ENCODE results near the gene MAPK13. TPM values are rescaled to one million over a fixed set of nuclear protein-coding genes. Genes with fewer than 3 reads are reported as not detected.

The MAPK13 gene
- total and polyA plus RNA-seq, 2 donors (not counting 1 experiment from before 2014, with no cell fraction given), result 20.6 to 34.8 TPM

- Mint-ChIP-seq H3K9me3 (ENCODE audit: insufficient read depth) (no peaks in the 10 kb centered on the region), H3K27me3 (no peaks in the 10 kb centered on the region), H3K4me1 (no peaks in the 10 kb centered on the region), H3K4me3 (no peak overlapping the region), H3K27ac (no peak overlapping the region)
- no peaks in the 10 kb centered on the region for H3K27me3 ChIP-seq (replicated peaks in 1 of 4; ENCODE audit: control extremely low read depth in 1 of 4, control insufficient read depth in 3 of 4, insufficient read depth in 4 of 4, low read length in 3 of 4)
- no CpG with 5 or more reads among the region's 2 CpGs for WGBS (ENCODE audit: insufficient coverage)
- no peak overlapping the region for H3K4me2 ChIP-seq (replicated peaks; ENCODE audit: low read depth, low read length, poor library complexity, severe bottlenecking)
- ChIA-PET POLR2A (no interaction called here), CTCF (no interaction called here)
- H3K9me3 ChIP-seq (ENCODE audit: control extremely low read depth in 1 of 3, control insufficient read depth in 2 of 3, insufficient read depth in 1 of 3, low read length in 2 of 3), result peaks cover 1 to 11% (median 3%) of the 10 kb centered on the region in 3 donors
- no peaks in the 10 kb centered on the region for H4K20me1 ChIP-seq (ENCODE audit: control insufficient read depth, insufficient read depth, low read length, poor library complexity, severe bottlenecking)
- H2AFZ ChIP-seq (ENCODE audit: insufficient read depth, low read depth, low read length, poor library complexity, severe bottlenecking), result no peak overlapping the region
- no peak for ATAC-seq (ENCODE audit: low read depth)
- H3K9ac ChIP-seq (ENCODE audit: low read length), result no peak overlapping the region
- no peaks in the 10 kb centered on the region for H3K36me3 ChIP-seq (replicated peaks in 1 of 2; ENCODE audit: control extremely low read depth in 1 of 2, control insufficient read depth in 1 of 2, extremely low read depth in 1 of 2, insufficient read depth in 2 of 2, low read length in 1 of 2)
- DNase-seq, result no peak
- TF ChIP-seq, protein P1, sequence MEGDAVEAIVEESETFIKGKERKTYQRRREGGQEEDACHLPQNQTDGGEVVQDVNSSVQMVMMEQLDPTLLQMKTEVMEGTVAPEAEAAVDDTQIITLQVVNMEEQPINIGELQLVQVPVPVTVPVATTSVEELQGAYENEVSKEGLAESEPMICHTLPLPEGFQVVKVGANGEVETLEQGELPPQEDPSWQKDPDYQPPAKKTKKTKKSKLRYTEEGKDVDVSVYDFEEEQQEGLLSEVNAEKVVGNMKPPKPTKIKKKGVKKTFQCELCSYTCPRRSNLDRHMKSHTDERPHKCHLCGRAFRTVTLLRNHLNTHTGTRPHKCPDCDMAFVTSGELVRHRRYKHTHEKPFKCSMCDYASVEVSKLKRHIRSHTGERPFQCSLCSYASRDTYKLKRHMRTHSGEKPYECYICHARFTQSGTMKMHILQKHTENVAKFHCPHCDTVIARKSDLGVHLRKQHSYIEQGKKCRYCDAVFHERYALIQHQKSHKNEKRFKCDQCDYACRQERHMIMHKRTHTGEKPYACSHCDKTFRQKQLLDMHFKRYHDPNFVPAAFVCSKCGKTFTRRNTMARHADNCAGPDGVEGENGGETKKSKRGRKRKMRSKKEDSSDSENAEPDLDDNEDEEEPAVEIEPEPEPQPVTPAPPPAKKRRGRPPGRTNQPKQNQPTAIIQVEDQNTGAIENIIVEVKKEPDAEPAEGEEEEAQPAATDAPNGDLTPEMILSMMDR (IDR thresholded peaks at IDR 0.05), result no peak
- TF ChIP-seq EZH2 (IDR thresholded peaks at IDR 0.05; ENCODE audit: borderline replicate concordance, insufficient read depth, low read depth, low read length, poor library complexity, severe bottlenecking), result no peak
- no peaks in the 10 kb centered on the region for H3K4me1 ChIP-seq (ENCODE audit: control insufficient read depth in 2 of 2, insufficient read depth in 2 of 2, low read length in 2 of 2)
- no peak overlapping the region for H3K4me3 ChIP-seq (ENCODE audit: control extremely low read depth in 1 of 5, extremely low read depth in 1 of 5, insufficient read depth in 1 of 5, low read depth in 2 of 5, low read length in 4 of 5)
- H3K79me2 ChIP-seq (ENCODE audit: control insufficient read depth, insufficient read depth, low read length), result no peaks in the 10 kb centered on the region
- intact Hi-C loops (cut with micrococcal nuclease), result no loop called here
- no peak overlapping the region for H3K27ac ChIP-seq (ENCODE audit: low read length in 2 of 2)
Measured at GRCh38 chr6:36155662-36156061, 25.3 kb downstream of the MAPK13 start.

DNA sequence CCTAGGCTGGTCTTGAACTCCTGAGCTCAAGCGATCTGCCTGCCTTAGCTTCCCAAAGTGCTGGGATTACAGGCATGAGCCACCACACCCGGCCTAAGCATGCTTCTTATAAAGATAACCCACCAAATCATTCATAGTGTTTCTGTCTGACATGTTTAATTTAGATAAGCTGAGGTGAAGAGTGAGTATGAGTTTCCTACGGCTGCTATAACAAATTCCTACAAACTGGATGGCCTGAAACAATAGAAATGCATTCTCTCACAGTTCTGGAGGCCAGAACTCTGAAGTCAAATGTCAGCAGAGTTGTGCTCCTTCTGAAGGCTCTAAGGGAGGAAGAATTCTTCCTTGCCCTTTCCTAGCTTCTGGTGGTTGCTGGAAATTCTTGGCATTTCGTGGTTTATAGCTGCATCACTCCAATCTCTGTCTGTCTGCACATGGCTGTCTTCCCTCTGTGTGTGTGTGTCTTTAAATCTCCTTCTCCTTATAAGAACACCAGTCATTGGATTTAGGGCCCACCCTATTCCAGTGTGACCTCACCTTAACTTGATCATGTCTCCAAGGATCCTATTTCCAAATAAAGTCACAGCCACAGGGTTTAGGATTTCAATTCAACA is 29.9 kb downstream of the MAPK13 start:
- no peaks in the 10 kb centered on the region for H3K27me3 ChIP-seq (replicated peaks in 1 of 4; ENCODE audit: control extremely low read depth in 1 of 4, control insufficient read depth in 3 of 4, insufficient read depth in 4 of 4, low read length in 3 of 4)
- H3K27ac Mint-ChIP-seq, result no peak overlapping the region

More for the DNA sequence above, 29.9 kb downstream of the MAPK13 start:
- Histone ChIP-seq H3K79me2 (ENCODE audit: control insufficient read depth, insufficient read depth, low read length) (no peaks in the 10 kb centered on the region), H3K4me3 (ENCODE audit: control extremely low read depth in 1 of 5, extremely low read depth in 1 of 5, insufficient read depth in 1 of 5, low read depth in 2 of 5, low read length in 4 of 5) (no peak overlapping the region), H3K36me3 (replicated peaks in 1 of 2; ENCODE audit: control extremely low read depth in 1 of 2, control insufficient read depth in 1 of 2, extremely low read depth in 1 of 2, insufficient read depth in 2 of 2, low read length in 1 of 2) (no peaks in the 10 kb centered on the region), H3K4me1 (ENCODE audit: control insufficient read depth in 2 of 2, insufficient read depth in 2 of 2, low read length in 2 of 2) (no peaks in the 10 kb centered on the region), H3K4me2 (replicated peaks; ENCODE audit: low read depth, low read length, poor library complexity, severe bottlenecking) (no peak overlapping the region), H3K9me3 (ENCODE audit: control extremely low read depth in 1 of 3, control insufficient read depth in 2 of 3, insufficient read depth in 1 of 3, low read length in 2 of 3) (peaks cover 1 to 11% (median 3%) of the 10 kb centered on the region in 3 donors), H4K20me1 (ENCODE audit: control insufficient read depth, insufficient read depth, low read length, poor library complexity, severe bottlenecking) (no peaks in the 10 kb centered on the region), H3K9ac (ENCODE audit: low read length) (no peak overlapping the region), H2AFZ (ENCODE audit: insufficient read depth, low read depth, low read length, poor library complexity, severe bottlenecking) (no peak overlapping the region), H3K27ac (ENCODE audit: low read length in 2 of 2) (no peak overlapping the region)
- intact Hi-C loops (cut with micrococcal nuclease), result no loop called here
- Mint-ChIP-seq H3K9me3 (ENCODE audit: insufficient read depth) (no peaks in the 10 kb centered on the region), H3K4me3 (no peak overlapping the region), H3K27me3 (no peaks in the 10 kb centered on the region), H3K4me1 (no peaks in the 10 kb centered on the region)
- TF ChIP-seq, protein P1 (IDR thresholded peaks at IDR 0.05), result no peak
- ChIA-PET CTCF (no interaction called here), POLR2A (no interaction called here)
- 80% methylated on average over 1 of the region's 4 CpGs for WGBS (ENCODE audit: insufficient coverage)
- ATAC-seq (ENCODE audit: low read depth) (no peak), DNase-seq (no peak)
